ENCODE results near the gene APBB2. TPM values are rescaled to one million over a fixed set of nuclear protein-coding genes. Genes with fewer than 3 reads are reported as not detected.

APBB2 gene
- total RNA-seq, 2 experiments from 2014 or later: 0.22 TPM; not detected in 1

DNA sequence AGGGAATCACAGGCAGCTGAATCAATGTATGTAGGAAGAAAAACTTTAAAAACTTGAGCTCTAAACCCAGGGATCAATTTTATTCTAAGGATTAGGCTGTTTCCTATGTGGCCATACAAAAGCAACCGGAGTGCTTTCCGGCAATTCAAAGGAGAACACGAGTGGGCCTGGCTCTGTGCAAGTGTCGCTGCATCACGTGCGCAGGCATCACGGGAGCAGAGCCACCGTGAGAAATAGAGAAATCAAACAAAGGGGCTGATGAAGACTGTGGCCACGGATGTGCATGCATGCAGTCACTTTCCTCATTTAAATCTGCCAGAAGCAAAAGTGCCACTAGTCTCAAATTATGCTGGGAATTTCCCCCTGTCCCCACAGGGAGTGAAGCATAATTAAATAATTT is 267.7 kb downstream of the APBB2 start:
- H3K4me1 ChIP-seq (ENCODE audit: insufficient read depth, low read length): no peaks in the 10 kb centered on the region
- no peak overlapping the region for H3K4me3 Mint-ChIP-seq
- no peak overlapping the region for H3K27ac ChIP-seq (ENCODE audit: low read depth in 1 of 2, low read length in 2 of 2)
- DNase-seq (no peak), ATAC-seq (ENCODE audit: poor library complexity) (no peak)
- no peaks in the 10 kb centered on the region for H3K9me3 Mint-ChIP-seq
- H3K4me3 ChIP-seq (ENCODE audit: low read length): no peak overlapping the region
- intact Hi-C loops (cut with DNase I, micrococcal nuclease): no loop called here
- H3K27me3 ChIP-seq (ENCODE audit: control insufficient read depth in 1 of 2, insufficient read depth in 2 of 2, low read length in 2 of 2): no peaks in the 10 kb centered on the region
- peaks cover 10% of the 10 kb centered on the region for H3K27me3 Mint-ChIP-seq
- POLR2A ChIA-PET: no interaction called here
- CTCF ChIA-PET: no interaction called here
- no peaks in the 10 kb centered on the region for H3K36me3 Mint-ChIP-seq (ENCODE audit: low read depth)
- no peaks in the 10 kb centered on the region for H3K9me3 ChIP-seq (ENCODE audit: control insufficient read depth in 1 of 2, insufficient read depth in 1 of 2, low read length in 2 of 2)
- TF ChIP-seq, protein P1, sequence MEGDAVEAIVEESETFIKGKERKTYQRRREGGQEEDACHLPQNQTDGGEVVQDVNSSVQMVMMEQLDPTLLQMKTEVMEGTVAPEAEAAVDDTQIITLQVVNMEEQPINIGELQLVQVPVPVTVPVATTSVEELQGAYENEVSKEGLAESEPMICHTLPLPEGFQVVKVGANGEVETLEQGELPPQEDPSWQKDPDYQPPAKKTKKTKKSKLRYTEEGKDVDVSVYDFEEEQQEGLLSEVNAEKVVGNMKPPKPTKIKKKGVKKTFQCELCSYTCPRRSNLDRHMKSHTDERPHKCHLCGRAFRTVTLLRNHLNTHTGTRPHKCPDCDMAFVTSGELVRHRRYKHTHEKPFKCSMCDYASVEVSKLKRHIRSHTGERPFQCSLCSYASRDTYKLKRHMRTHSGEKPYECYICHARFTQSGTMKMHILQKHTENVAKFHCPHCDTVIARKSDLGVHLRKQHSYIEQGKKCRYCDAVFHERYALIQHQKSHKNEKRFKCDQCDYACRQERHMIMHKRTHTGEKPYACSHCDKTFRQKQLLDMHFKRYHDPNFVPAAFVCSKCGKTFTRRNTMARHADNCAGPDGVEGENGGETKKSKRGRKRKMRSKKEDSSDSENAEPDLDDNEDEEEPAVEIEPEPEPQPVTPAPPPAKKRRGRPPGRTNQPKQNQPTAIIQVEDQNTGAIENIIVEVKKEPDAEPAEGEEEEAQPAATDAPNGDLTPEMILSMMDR (IDR thresholded peaks at IDR 0.05): no peak
- no peaks in the 10 kb centered on the region for H3K36me3 ChIP-seq (ENCODE audit: insufficient read depth, low read length)
- no peaks in the 10 kb centered on the region for H3K4me1 Mint-ChIP-seq (ENCODE audit: low read depth)
- H3K27ac Mint-ChIP-seq: no peak overlapping the region

GRCh38 chr4:40940756-40941155 is 273.6 kb downstream of the APBB2 start:
- POLR2A ChIA-PET: no interaction called here
- Histone ChIP-seq H3K4me3 (ENCODE audit: low read length) (no peak overlapping the region), H3K27ac (ENCODE audit: low read depth in 1 of 2, low read length in 2 of 2) (no peak overlapping the region), H3K36me3 (ENCODE audit: insufficient read depth, low read length) (no peaks in the 10 kb centered on the region), H3K27me3 (ENCODE audit: control insufficient read depth in 1 of 2, insufficient read depth in 2 of 2, low read length in 2 of 2) (no peaks in the 10 kb centered on the region), H3K4me1 (ENCODE audit: insufficient read depth, low read length) (no peaks in the 10 kb centered on the region), H3K9me3 (ENCODE audit: control insufficient read depth in 1 of 2, insufficient read depth in 1 of 2, low read length in 2 of 2) (no peaks in the 10 kb centered on the region)
- TF ChIP-seq, protein P1 (IDR thresholded peaks at IDR 0.05): no peak
- H3K27ac Mint-ChIP-seq: no peak overlapping the region
- CTCF ChIA-PET: no interaction called here
- peaks cover 9% of the 10 kb centered on the region for H3K27me3 Mint-ChIP-seq
- H3K4me3 Mint-ChIP-seq: no peak overlapping the region
- no peaks in the 10 kb centered on the region for H3K36me3 Mint-ChIP-seq (ENCODE audit: low read depth)
- H3K4me1 Mint-ChIP-seq (ENCODE audit: low read depth): no peaks in the 10 kb centered on the region
- DNase-seq (no peak), ATAC-seq (ENCODE audit: poor library complexity) (no peak)
- no peaks in the 10 kb centered on the region for H3K9me3 Mint-ChIP-seq
- intact Hi-C loops (cut with DNase I, micrococcal nuclease): no loop called here

DNA sequence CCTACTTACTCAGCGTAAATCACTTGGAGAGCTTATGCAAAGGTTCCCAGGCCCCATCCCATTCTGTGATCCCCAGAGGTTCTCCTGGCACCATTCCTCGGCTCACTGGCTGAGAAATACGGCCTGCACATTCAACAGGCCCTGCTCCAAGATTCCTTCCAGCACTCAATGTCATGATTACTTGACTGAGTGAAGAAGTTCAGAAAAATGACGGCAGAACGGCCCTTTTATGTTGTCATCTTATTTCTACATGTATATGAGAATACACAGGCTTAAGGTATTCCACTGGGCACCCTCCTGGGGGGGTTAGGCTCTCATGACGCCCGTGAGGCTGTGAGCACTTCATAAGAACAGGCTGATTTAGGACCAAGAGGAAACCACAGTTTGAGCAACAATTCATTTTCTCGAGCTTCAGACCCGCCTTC is 274.0 kb downstream of the APBB2 start:
- H3K4me1 Mint-ChIP-seq (ENCODE audit: low read depth): no peaks in the 10 kb centered on the region
- no peak for ATAC-seq (ENCODE audit: poor library complexity)
- Histone ChIP-seq H3K9me3 (ENCODE audit: control insufficient read depth in 1 of 2, insufficient read depth in 1 of 2, low read length in 2 of 2) (no peaks in the 10 kb centered on the region), H3K36me3 (ENCODE audit: insufficient read depth, low read length) (no peaks in the 10 kb centered on the region), H3K4me1 (ENCODE audit: insufficient read depth, low read length) (no peaks in the 10 kb centered on the region), H3K27me3 (ENCODE audit: control insufficient read depth in 1 of 2, insufficient read depth in 2 of 2, low read length in 2 of 2) (no peaks in the 10 kb centered on the region), H3K4me3 (ENCODE audit: low read length) (no peak overlapping the region), H3K27ac (ENCODE audit: low read depth in 1 of 2, low read length in 2 of 2) (no peak overlapping the region)
- H3K9me3 Mint-ChIP-seq: no peaks in the 10 kb centered on the region
- H3K36me3 Mint-ChIP-seq (ENCODE audit: low read depth): no peaks in the 10 kb centered on the region
- ChIA-PET POLR2A (no interaction called here), CTCF (no interaction called here)
- H3K4me3 Mint-ChIP-seq: no peak overlapping the region
- TF ChIP-seq, protein P1 (IDR thresholded peaks at IDR 0.05): no peak
- DNase-seq: no peak
- H3K27me3 Mint-ChIP-seq: peaks cover 9% of the 10 kb centered on the region
- intact Hi-C loops (cut with DNase I, micrococcal nuclease): no loop called here
- no peak overlapping the region for H3K27ac Mint-ChIP-seq
